Activated B cell treated with CpG ODN at 0.5 μM for 24 hours (primary cell): ENCODE results near the gene TBX10. TPM values are rescaled to one million over a fixed set of nuclear protein-coding genes. Genes with fewer than 3 reads are reported as not detected.

Experiments
- ATAC-seq: fragments of 200-7000 bp; cut with Tn5 transposase; one replicate; pipeline ENCODE4 v1.10.0; 2021; ENCODE audit warnings: low read depth, mild to moderate bottlenecking, moderate library complexity
- CTCF ChIA-PET: fragments of 350-600 bp; sonication (Branson Sonifier 250); formaldehyde crosslinking; loops from one replicate; lab custom pipeline; 2021; ENCODE audit warnings: antibody characterized with exemption; lab: Charles Lee
- POLR2A ChIA-PET: fragments of 350-600 bp; sonication (Branson Sonifier 250); formaldehyde crosslinking; loops from one replicate; lab custom pipeline; 2021; ENCODE audit warnings: antibody characterized with exemption; lab: Charles Lee
- DNase-seq: peaks from one replicate; pipeline ENCODE4 v3.0.0; 2022
- H3K27ac Mint-ChIP-seq: one replicate; pipeline ENCODE4 v1.8.0; 2020; ENCODE audit warnings: mixed read lengths
- H3K27me3 Mint-ChIP-seq: one replicate; pipeline ENCODE4 v1.8.0; 2021; ENCODE audit warnings: mixed read lengths
- H3K36me3 Mint-ChIP-seq: one replicate; pipeline ENCODE4 v1.8.0; 2021; ENCODE audit warnings: low read depth, mixed read lengths
- H3K4me1 Mint-ChIP-seq: one replicate; pipeline ENCODE4 v1.8.0; 2021; ENCODE audit warnings: mixed read lengths
- H3K4me3 Mint-ChIP-seq: one replicate; pipeline ENCODE4 v1.8.0; 2020; ENCODE audit warnings: mild to moderate bottlenecking, mixed read lengths
- H3K9me3 Mint-ChIP-seq: one replicate; pipeline ENCODE4 v1.8.0; 2020; ENCODE audit warnings: mixed read lengths
- intact Hi-C: fragments of 100-400 bp; cut with micrococcal nuclease; formaldehyde crosslinking; loops from one replicate; pipeline ENCODE4 v1.15.1; 2024
- total RNA-seq: library from RNA; stranded (reverse); gene quantifications from 2 replicates; pipeline ENCODE4 v1.2.3, GENCODE V29; 2022
- TF ChIP-seq, protein P1 (sequence below): fragments of 200-600 bp; IDR thresholded peaks from one replicate; pipeline ENCODE4 v1.8.0; 2022; ENCODE audit warnings: antibody characterized with exemption, mild to moderate bottlenecking

TBX10 gene
- total RNA-seq, 1 donor from 2014 or later: not detected

DNA sequence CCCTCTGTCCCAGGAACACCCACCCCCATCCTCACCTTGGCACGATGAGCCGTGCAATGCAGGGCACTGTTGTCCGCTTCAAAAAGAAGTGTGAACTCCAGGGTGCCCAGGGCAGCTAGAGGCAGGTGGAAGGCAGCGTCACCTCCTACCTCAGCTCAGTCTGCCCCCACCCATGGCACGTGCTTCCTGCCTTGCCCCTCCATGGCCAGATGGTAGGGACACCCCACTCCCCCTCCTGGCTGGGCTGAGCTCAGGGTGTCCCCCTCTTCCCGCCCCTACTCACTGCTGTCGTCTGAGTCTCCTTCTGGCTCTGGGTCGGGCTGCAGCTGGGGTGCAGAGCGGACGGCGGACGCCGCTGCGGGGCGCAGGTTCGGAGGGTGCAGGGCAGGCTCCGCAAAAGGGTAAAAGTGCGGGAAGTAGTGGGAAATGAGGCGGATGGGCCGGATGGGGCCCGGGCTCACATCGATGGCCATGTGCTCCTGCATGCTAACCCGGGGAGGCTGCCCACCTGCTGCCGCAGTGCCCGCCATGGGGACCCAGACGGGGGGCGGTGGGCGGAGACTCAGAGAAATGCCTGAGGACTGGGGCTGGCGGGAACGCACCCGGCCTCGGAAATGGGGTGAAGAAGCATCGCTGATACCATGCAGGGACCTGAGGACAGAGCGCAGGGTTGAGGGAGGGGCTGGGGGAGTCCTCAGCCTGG, 23.7 kb downstream of the TBX10 start:
- intact Hi-C loops: loop anchor here (2.0 to 10.0 kb wide), 2 partner anchors 43 to 659 kb away; partner anchors contain the start of gene C11orf24
- Mint-ChIP-seq H3K27me3 (no peaks in the 10 kb centered on the region), H3K27ac (peak overlapping the region; percentile 41), H3K4me1 (peaks cover 41% of the 10 kb centered on the region), H3K36me3 (peaks cover 22% of the 10 kb centered on the region), H3K4me3 (peak overlapping the region; percentile 32), H3K9me3 (no peaks in the 10 kb centered on the region)
- ATAC-seq: no peak
- POLR2A ChIA-PET: interaction anchor here (0.6 to 5.7 kb wide), 4 partner anchors 13 to 580 kb away, joined by 4 to 66 read pairs (median 38); partner anchors contain the start of genes GSTP1 and NUDT8
- DNase-seq: no peak
- TF ChIP-seq, protein P1, sequence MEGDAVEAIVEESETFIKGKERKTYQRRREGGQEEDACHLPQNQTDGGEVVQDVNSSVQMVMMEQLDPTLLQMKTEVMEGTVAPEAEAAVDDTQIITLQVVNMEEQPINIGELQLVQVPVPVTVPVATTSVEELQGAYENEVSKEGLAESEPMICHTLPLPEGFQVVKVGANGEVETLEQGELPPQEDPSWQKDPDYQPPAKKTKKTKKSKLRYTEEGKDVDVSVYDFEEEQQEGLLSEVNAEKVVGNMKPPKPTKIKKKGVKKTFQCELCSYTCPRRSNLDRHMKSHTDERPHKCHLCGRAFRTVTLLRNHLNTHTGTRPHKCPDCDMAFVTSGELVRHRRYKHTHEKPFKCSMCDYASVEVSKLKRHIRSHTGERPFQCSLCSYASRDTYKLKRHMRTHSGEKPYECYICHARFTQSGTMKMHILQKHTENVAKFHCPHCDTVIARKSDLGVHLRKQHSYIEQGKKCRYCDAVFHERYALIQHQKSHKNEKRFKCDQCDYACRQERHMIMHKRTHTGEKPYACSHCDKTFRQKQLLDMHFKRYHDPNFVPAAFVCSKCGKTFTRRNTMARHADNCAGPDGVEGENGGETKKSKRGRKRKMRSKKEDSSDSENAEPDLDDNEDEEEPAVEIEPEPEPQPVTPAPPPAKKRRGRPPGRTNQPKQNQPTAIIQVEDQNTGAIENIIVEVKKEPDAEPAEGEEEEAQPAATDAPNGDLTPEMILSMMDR: no peak
- CTCF ChIA-PET: interaction anchor here (1.2 to 3.6 kb wide), 3 partner anchors 13 to 41 kb away, joined by 3 to 28 read pairs (median 3); partner anchors contain the start of gene NUDT8

DNA sequence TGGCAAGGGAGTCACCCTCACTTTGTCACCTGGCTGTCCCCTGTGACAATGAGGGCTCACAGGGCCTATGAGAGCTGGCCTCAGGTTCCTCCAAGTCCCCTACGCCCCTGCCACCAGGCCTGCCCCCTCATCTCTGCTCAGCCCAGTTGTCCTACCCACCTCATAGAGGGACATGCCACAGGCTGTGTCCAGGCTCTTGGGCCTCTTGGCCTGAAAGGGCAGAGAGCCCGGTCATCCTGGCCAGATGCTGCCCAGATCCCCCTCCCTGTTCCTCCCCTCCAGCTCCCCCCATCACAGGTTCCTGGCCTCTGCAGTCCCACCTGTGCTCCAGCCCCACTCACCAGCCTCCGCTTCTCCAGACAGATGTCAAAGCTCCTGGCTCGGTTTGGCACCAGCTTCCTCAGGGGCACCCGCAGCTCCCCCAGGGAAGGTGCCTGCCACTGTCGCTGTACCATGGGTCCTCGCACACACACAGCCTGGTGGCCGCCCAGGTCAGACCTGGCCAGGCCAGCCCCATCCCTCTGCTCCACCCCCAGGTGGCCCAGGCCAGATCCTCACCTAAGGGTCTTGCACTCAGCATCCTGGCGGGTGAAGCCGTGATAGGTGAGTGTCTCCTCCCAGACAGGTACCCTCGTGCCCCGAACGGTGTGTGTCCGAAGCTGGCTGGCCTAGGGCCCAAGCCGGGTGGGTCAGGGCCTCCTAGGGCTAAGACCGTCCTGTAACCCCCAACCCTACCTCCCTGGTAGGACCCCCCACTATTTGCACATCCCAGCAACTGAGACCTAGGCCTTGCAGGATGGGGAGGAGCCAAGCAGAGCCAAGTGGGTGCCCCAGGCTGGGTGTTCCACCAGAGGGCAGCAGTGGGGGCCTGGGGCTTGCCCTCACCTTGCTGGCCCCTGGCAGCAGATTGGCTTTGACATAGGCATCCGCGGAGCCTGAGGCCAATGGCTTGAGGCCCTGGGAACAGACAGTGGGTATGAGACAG, 24.5 kb downstream of the TBX10 start:
- no peak for ATAC-seq

DNA sequence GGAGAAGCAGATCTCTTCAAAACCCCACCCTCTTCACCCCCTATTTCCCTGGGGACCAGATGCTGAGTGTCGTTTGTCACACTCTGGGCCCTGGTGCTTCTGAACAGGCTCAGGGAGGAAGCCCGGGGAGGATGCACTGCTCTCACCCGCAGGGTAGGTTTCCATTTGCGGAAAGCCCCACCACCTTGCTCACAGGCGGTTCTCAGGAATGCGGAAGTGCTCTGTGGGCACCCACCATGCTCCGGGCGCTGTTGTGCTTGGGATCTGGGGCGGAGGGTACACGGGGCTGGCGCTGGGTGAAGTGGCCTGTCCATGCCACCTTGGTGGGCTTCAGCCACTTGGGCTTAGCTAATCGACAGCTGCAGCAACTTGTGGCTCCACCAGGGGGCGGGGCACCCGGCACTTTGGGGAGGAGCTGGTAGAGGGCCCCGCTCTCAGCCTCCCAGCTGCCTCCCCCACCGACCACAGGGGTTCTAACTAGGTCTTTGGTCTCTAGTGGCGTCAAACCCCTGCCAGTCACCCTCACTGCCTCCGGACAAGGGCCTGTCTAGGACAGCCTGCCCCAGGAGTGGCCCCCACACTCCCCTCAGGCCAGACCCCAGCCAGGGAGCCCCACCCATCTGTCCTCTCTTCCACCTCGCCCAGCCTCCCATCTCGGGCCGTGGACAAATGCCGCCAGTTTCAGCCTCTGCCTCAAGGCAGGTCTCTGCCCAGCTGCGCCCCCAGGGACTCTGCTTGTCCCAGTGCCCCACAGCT, 25.4 kb downstream of the TBX10 start:
- Mint-ChIP-seq H3K36me3 (peaks cover 36% of the 10 kb centered on the region), H3K4me1 (peaks cover 41% of the 10 kb centered on the region), H3K9me3 (no peaks in the 10 kb centered on the region), H3K27me3 (no peaks in the 10 kb centered on the region), H3K27ac (peak overlapping the region; percentile 99), H3K4me3 (peak overlapping the region; percentile 84)
- ATAC-seq (peak; percentile 95), DNase-seq (peak; percentile 81)
- ChIA-PET CTCF (interaction anchor here (0.7 to 3.6 kb wide), 9 partner anchors 9 to 257 kb away, joined by 3 to 28 read pairs (median 4); partner anchors contain the start of genes GSTP1 and NUDT8), POLR2A (interaction anchor here (0.6 to 5.7 kb wide), 20 partner anchors 11 to 495 kb away, joined by 3 to 66 read pairs (median 4); partner anchors contain the start of genes ACY3, AIP, GSTP1 and KDM2A)
- intact Hi-C loops: loop anchor here (1.0 to 10.0 kb wide), 7 partner anchors 8 to 661 kb away; partner anchors contain the start of genes C11orf24, GSTP1, NDUFV1 and NUDT8
- TF ChIP-seq, protein P1: no peak

More for the DNA sequence above, 24.5 kb downstream of the TBX10 start:
- intact Hi-C loops: loop anchor here (1.0 to 10.0 kb wide), 7 partner anchors 9 to 660 kb away; partner anchors contain the start of genes C11orf24, GSTP1, NDUFV1 and NUDT8
- Mint-ChIP-seq H3K4me3 (peak overlapping the region; percentile 84), H3K4me1 (peaks cover 41% of the 10 kb centered on the region), H3K9me3 (no peaks in the 10 kb centered on the region), H3K36me3 (peaks cover 30% of the 10 kb centered on the region), H3K27me3 (no peaks in the 10 kb centered on the region), H3K27ac (peak overlapping the region; percentile 99)
- ChIA-PET POLR2A (interaction anchor here (0.6 to 5.7 kb wide), 21 partner anchors 14 to 496 kb away, joined by 3 to 66 read pairs (median 5); partner anchors contain the start of genes ACY3, AIP, GSTP1 and KDM2A), CTCF (interaction anchor here (0.9 to 3.6 kb wide), 9 partner anchors 10 to 258 kb away, joined by 3 to 28 read pairs (median 4); partner anchors contain the start of genes GSTP1 and NUDT8)
- no peak for DNase-seq
- TF ChIP-seq, protein P1: no peak

DNA sequence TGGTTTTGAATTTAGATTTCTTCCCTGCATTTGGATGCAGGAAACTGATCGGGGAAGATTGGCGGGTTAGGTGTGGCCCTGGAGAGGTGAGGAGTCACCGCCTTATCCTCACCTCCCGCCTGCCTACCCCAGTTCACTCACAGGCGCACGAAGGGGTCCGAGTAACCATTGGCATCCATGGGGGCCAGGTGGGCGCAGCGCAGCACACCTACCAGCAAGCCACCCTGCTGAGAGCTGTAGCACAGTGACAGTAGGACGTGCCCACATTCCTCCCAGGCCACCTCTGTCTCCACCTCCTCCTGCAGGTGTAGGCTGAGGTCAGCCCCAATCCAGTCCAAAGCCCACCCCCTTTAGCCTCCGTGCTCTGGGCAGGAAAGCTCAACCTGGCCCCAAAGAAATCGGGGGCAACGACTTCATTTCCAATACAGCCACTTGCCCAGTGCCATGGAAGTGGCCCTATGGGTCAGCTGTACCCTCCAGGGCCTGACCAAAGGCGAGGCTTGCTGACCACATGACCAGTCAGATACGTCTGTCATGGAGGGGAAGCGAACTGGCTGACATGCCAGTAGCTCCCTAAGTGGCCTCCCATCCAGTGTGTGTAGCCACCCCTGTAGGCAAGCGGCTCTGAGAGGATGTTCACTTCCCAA, 26.1 kb downstream of the TBX10 start:
- Mint-ChIP-seq H3K4me1 (peaks cover 45% of the 10 kb centered on the region), H3K4me3 (peak overlapping the region; percentile 84), H3K36me3 (peaks cover 43% of the 10 kb centered on the region), H3K27ac (peak overlapping the region; percentile 99), H3K27me3 (no peaks in the 10 kb centered on the region), H3K9me3 (no peaks in the 10 kb centered on the region)
- POLR2A ChIA-PET: interaction anchor here (0.6 to 5.7 kb wide), 15 partner anchors 12 to 325 kb away, joined by 3 to 66 read pairs (median 5); partner anchors contain the start of genes AIP, GSTP1, NUDT8 and POLD4
- CTCF ChIA-PET: interaction anchor here (0.7 to 3.6 kb wide), 7 partner anchors 8 to 257 kb away, joined by 3 to 28 read pairs (median 5); partner anchors contain the start of genes GSTP1 and NUDT8
- no peak for ATAC-seq
- no peak for DNase-seq
- intact Hi-C loops: loop anchor here (5.0 to 10.0 kb wide), 2 partner anchors 261 to 661 kb away; partner anchors contain the start of genes C11orf24 and POLD4
- TF ChIP-seq, protein P1: no peak
